ENCODE data around the gene HES7. TPM values are rescaled to one million over a fixed set of nuclear protein-coding genes. Genes with fewer than 3 reads are reported as not detected.
A peak's percentile ranks its signal among the peaks of the same experiment; 100 is the strongest.

HES7 gene
- total and polyA plus RNA-seq, 9 of the 15 experiments (the other 6 are each of a cell fraction or from before 2014, with no cell fraction given) = 0.03 to 1.7 (median 0.14) TPM; not detected in 1

DNA sequence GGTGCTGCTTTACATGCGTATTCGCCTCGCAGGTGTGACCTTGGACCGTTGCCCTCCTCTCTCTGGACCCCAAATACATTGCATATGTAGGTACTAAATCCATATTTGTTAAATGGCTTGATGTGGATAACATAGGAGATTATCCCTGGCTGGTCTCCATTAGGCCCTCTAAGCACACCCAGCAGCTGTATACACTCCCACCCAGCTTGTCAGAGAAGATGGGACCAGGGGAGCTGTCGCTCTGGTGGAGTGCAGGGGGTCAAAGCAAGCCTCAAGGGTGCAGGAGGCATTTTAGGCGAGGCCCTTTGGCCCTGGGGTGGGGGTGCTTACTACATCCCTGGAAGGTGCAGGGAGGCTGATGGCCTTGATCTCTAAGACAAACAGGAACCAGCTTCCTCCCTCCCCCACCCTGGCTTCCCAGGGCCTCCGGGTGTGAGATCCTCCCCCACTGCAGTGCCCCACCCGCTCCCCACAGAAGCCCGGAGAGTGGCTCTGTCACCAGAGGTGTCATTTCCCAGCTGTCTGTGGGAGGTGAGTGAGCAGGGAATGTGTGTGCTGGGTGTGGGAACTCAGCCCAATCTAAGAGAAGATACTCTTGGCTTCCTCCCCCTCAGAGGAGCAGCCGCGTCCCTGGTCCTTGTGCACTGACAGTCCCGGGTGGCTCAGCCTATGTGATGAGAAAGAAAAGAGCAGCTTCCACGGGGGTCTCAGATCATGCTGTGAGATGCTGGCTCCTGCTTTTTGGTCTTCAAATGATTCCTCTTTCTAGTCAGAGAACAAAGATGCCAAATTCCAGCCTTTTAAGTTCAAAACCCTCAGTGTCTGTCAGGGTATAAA is 40.3 kb upstream of the HES7 start (continued):
- TF ChIP-seq, protein P1, sequence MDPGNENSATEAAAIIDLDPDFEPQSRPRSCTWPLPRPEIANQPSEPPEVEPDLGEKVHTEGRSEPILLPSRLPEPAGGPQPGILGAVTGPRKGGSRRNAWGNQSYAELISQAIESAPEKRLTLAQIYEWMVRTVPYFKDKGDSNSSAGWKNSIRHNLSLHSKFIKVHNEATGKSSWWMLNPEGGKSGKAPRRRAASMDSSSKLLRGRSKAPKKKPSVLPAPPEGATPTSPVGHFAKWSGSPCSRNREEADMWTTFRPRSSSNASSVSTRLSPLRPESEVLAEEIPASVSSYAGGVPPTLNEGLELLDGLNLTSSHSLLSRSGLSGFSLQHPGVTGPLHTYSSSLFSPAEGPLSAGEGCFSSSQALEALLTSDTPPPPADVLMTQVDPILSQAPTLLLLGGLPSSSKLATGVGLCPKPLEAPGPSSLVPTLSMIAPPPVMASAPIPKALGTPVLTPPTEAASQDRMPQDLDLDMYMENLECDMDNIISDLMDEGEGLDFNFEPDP (CRISPR knock-in tag; IDR thresholded peaks at IDR 0.05) = no peak
- TF ChIP-seq, protein P2, sequence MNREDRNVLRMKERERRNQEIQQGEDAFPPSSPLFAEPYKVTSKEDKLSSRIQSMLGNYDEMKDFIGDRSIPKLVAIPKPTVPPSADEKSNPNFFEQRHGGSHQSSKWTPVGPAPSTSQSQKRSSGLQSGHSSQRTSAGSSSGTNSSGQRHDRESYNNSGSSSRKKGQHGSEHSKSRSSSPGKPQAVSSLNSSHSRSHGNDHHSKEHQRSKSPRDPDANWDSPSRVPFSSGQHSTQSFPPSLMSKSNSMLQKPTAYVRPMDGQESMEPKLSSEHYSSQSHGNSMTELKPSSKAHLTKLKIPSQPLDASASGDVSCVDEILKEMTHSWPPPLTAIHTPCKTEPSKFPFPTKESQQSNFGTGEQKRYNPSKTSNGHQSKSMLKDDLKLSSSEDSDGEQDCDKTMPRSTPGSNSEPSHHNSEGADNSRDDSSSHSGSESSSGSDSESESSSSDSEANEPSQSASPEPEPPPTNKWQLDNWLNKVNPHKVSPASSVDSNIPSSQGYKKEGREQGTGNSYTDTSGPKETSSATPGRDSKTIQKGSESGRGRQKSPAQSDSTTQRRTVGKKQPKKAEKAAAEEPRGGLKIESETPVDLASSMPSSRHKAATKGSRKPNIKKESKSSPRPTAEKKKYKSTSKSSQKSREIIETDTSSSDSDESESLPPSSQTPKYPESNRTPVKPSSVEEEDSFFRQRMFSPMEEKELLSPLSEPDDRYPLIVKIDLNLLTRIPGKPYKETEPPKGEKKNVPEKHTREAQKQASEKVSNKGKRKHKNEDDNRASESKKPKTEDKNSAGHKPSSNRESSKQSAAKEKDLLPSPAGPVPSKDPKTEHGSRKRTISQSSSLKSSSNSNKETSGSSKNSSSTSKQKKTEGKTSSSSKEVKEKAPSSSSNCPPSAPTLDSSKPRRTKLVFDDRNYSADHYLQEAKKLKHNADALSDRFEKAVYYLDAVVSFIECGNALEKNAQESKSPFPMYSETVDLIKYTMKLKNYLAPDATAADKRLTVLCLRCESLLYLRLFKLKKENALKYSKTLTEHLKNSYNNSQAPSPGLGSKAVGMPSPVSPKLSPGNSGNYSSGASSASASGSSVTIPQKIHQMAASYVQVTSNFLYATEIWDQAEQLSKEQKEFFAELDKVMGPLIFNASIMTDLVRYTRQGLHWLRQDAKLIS (CRISPR knock-in tag; IDR thresholded peaks at IDR 0.05) = no peak
- TF ChIP-seq NFATC3 (IDR thresholded peaks at IDR 0.05) (no peak), ATF1 (CRISPR knock-in tag; IDR thresholded peaks at IDR 0.05) (no peak), ATF1 (tag; IDR thresholded peaks at IDR 0.05) (peak; percentile 45; the same call in 1 of the 2 replicates), TAF9B (IDR thresholded peaks at IDR 0.05; ENCODE audit: partially characterized antibody) (peak; percentile 65), MAFF (IDR thresholded peaks at IDR 0.05; ENCODE audit: low read length) (no peak), CBX1 (IDR thresholded peaks at IDR 0.05; ENCODE audit: low read depth) (no peak), TARDBP (IDR thresholded peaks at IDR 0.05) (0 out of 2 replicates have a peak, but pooled peaks have one; percentile 18), NFE2 (IDR thresholded peaks at IDR 0.05; ENCODE audit: low read depth) (0 out of 2 replicates have a peak, but pooled peaks have one; percentile 6), CAMTA2 (CRISPR knock-in tag; conservative IDR thresholded peaks at IDR 0.05) (no peak), ZNF57 (CRISPR knock-in tag; IDR thresholded peaks at IDR 0.05) (no peak)
- TF ChIP-seq, protein P3, sequence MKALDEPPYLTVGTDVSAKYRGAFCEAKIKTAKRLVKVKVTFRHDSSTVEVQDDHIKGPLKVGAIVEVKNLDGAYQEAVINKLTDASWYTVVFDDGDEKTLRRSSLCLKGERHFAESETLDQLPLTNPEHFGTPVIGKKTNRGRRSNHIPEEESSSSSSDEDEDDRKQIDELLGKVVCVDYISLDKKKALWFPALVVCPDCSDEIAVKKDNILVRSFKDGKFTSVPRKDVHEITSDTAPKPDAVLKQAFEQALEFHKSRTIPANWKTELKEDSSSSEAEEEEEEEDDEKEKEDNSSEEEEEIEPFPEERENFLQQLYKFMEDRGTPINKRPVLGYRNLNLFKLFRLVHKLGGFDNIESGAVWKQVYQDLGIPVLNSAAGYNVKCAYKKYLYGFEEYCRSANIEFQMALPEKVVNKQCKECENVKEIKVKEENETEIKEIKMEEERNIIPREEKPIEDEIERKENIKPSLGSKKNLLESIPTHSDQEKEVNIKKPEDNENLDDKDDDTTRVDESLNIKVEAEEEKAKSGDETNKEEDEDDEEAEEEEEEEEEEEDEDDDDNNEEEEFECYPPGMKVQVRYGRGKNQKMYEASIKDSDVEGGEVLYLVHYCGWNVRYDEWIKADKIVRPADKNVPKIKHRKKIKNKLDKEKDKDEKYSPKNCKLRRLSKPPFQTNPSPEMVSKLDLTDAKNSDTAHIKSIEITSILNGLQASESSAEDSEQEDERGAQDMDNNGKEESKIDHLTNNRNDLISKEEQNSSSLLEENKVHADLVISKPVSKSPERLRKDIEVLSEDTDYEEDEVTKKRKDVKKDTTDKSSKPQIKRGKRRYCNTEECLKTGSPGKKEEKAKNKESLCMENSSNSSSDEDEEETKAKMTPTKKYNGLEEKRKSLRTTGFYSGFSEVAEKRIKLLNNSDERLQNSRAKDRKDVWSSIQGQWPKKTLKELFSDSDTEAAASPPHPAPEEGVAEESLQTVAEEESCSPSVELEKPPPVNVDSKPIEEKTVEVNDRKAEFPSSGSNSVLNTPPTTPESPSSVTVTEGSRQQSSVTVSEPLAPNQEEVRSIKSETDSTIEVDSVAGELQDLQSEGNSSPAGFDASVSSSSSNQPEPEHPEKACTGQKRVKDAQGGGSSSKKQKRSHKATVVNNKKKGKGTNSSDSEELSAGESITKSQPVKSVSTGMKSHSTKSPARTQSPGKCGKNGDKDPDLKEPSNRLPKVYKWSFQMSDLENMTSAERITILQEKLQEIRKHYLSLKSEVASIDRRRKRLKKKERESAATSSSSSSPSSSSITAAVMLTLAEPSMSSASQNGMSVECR (CRISPR knock-in tag; IDR thresholded peaks at IDR 0.05) = no peak; the same call in 1 of the 2 replicates
- TF ChIP-seq, protein P4, sequence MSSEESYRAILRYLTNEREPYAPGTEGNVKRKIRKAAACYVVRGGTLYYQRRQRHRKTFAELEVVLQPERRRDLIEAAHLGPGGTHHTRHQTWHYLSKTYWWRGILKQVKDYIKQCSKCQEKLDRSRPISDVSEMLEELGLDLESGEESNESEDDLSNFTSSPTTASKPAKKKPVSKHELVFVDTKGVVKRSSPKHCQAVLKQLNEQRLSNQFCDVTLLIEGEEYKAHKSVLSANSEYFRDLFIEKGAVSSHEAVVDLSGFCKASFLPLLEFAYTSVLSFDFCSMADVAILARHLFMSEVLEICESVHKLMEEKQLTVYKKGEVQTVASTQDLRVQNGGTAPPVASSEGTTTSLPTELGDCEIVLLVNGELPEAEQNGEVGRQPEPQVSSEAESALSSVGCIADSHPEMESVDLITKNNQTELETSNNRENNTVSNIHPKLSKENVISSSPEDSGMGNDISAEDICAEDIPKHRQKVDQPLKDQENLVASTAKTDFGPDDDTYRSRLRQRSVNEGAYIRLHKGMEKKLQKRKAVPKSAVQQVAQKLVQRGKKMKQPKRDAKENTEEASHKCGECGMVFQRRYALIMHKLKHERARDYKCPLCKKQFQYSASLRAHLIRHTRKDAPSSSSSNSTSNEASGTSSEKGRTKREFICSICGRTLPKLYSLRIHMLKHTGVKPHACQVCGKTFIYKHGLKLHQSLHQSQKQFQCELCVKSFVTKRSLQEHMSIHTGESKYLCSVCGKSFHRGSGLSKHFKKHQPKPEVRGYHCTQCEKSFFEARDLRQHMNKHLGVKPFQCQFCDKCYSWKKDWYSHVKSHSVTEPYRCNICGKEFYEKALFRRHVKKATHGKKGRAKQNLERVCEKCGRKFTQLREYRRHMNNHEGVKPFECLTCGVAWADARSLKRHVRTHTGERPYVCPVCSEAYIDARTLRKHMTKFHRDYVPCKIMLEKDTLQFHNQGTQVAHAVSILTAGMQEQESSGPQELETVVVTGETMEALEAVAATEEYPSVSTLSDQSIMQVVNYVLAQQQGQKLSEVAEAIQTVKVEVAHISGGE (CRISPR knock-in tag; IDR thresholded peaks at IDR 0.05) = peak in 1 of 3 experiments; percentile 47; a peak in 1 of 6 replicates

All from K562 (cell line).